Stimulated activated CD4-positive, alpha-beta T cell treated with anti-CD3 and anti-CD28 coated beads, Interleukin-1b, Interleukin-23, amount 100 ng/mL, for 4 hours (primary cell): ENCODE data around the gene RNF166.
"Not testable (repeated sequence)": the region's sequence is repeated elsewhere in the genome, so short reads cannot be mapped to it uniquely, and the experiment has no call there.

Experiments
- DNase-seq, 2 donors: peaks; one replicate each; pipeline ENCODE4 v3.0.0-alpha.2; 2020; ENCODE audit warnings: low read depth in 2 of 2

Gene RNF166

DNA sequence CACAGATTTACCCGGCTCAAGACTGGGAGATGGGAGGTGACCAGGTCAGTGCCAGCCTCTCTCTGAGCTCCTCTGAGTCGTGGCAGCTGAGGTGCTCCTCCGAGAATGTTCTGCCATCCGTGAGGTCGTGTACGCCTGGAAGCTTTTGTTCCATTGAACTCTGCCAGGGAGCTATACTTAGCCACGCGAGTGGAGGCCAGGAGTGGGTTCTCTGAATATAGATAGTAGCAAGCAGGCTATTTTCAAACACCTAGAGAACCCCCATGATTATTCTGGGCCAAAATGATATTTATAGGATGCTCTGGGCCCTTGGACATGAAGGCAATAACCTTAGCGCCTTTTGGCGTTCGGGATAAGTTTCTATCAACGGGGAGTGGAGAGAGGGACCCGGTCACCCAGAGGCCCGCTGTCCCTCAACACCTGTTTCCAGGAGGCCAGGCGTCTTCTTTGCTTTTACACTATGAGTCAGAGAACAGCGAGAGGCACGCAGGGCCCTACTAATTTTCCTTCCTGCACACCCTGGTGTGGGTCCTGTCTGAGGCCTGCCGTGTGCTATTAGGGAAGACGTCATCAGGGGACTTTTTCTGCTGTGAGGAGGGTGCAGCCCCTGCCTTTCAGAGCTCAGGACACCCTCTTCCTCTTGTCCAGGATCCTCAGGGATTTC is 32.4 kb downstream of the RNF166 start:
- no peak for DNase-seq

DNA sequence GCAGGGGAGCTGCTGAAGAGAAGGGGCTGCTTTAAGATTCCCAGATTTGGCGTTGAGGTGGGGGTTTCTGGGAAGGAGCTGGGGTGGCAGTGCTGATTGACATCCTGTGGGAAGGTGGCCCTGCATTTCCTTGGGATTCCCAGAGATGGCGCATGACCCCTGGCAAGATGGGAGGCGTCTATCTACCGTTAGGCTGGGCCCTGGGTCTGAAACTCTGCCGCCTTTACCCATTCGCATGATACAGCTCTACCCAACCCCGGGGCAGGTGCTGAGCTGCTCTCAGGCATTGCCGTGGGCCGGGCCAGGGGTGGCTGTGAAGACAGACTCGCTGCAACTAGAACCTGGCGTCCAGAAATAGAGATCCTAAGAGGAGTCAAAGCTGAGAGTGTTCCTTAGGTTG is 33.4 kb downstream of the RNF166 start:
- no peak for DNase-seq

DNA sequence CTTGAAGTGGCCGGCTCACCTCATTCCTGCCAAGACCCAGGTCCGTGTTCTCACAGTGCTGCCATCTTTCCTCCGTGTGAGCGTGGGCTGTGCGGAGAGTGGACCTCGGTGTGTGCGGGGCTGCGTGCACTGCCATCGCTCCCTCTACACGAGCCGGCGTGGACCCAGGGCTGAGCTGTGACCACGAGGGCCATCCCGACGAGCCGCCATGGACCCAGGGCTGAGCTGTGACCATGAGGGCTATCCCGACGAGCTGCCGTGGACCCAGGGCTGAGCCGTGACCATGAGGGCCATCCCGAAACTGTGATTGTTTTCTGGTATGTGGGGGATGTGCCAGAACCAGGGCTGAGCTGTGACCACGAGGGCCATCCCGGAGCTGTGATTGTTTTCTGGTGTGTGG is 34.4 kb downstream of the RNF166 start:
- DNase-seq: no peak

DNA sequence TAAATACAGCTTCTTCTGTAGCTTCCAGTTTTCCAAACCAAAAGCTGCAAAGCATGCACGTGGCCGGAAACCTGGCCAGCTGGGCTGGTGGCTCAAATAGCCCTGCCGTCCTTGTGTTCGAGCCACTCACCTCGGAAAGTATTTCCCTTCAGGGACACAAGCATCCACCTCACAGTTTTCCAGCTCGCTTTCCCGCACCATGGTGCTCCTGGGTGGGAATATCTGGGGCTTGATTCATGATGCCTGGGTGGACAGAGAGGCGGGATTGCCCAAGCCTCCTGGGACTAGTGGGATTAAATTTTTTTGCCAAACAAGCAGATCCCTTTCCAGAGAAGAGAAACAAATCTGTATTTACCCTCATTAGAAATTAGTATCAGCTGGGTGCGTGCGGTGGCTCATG is 36.2 kb downstream of the RNF166 start:
- DNase-seq: no peak

DNA sequence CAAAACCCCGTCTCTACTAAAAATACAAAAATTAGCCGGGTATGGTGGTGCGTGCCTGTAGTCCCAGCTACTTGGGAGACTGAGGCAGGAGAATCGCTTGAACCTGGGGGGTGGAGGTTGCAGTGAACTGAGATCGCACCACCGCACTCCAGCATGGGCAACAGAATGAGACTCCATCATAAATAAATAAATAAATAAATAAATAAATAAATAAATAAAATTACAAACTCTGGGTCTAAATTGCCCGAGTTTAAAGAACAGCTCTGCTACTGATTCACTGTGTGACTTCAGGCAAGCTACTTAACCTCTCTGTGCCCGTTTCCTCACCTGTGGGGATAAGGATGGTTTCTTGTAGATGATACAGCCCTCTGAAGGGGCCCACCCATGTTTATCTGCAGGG is 36.7 kb downstream of the RNF166 start:
- not testable (repeated sequence) for DNase-seq

DNA sequence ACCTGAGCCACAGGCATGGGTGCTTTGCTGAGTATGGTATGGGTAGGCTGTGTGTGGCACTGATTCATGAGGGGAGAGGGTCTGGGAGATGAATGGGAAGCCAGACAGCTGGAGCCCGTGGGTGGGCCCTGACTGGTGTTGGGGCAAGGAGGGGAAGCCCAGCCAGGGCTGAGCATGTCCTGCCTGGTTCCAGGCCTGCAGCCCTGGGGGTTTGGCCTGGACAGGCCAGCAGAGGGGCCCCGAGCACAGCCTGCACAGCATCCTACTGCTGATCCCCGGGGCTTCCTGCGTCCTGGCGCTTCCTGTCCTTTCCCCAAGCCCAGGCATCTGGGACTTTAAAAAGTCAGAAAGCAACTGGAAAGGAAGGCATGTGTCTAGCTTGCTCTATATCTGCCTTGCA is 38.7 kb downstream of the RNF166 start:
- DNase-seq: no peak

DNA sequence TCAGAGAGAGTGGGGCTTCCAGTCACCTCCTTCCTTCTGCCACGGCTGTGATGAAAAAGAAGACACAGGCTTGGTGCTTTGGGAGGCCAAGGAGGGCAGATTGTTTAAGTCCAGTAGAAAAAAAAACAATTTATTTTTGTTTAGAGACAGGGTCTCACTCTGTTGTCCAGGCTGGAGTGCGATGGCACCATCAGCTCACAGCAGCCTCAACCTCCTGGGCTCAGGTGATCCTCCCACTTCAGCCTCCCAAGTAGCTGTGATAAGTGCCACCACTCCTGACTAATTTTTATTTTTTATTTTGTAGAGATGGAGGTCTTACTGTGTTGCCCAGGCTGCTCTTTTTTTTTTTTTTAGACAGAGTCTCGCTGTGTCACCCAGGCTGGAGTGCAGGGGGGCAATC is 40.6 kb downstream of the RNF166 start:
- DNase-seq: no peak

DNA sequence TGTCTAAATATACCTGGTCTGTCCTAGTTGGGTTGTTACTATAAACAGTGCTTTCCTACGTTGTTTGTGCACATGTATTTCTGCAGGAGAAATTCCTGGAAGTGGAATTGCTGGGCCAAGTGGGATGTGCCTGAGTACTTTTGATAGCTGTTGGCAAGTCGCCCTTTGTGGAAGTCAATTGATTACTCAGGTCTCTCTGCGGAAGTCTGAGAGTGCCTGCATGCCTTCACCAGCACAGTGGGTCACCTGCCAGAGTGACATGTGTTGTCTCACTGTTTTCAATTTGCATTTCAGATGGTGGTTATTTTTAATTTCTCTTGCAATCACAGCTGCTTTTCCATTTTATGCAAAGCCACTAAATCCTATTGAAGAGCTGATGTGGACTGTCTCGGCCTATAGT is 41.1 kb downstream of the RNF166 start:
- DNase-seq: no peak

DNA sequence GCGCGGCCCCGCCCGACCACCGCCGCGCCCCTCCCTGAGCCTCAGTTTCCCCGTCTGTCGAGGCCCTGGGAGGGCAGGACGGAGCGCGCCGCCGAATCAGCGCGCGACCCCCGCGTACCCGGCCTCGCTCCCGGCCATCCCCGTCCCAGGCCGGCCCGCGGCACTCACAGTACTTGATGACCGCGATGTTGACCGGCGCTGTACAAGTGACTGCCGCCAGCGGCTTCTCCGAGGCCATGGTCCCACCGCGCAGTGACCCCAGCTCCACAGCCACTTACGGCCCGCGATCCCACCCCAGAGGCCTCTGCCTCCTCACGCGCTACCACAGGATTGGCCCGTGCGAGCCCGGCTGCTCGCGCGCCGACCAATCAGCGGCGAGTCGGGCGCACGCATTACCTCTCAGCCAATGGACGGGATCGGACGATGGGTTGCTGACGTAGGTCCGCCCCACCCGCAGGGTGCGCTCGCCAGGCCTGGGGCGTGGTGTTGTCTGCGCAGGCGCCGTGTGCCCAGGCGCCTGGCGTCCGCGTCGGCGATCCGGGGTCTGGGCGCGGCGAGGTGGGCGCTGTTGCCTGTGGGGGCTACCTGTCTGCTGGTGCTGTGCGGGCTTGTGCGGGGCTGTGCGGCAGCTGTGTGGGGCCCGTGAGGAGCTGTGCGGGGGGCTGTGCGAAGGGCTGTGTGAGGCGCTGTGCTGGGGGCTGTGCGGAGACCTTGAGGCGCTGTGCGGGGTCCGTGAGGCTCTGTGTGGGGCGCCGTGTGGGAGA is 43.2 kb downstream of the RNF166 start, which contains the start of gene MVD:
MVD (minus strand) TSS at position 249 of the 764 bp plus-strand sequence; CDS start at position 238, 11 bp downstream.
- DNase-seq: peak; percentile 88 to 90

DNA sequence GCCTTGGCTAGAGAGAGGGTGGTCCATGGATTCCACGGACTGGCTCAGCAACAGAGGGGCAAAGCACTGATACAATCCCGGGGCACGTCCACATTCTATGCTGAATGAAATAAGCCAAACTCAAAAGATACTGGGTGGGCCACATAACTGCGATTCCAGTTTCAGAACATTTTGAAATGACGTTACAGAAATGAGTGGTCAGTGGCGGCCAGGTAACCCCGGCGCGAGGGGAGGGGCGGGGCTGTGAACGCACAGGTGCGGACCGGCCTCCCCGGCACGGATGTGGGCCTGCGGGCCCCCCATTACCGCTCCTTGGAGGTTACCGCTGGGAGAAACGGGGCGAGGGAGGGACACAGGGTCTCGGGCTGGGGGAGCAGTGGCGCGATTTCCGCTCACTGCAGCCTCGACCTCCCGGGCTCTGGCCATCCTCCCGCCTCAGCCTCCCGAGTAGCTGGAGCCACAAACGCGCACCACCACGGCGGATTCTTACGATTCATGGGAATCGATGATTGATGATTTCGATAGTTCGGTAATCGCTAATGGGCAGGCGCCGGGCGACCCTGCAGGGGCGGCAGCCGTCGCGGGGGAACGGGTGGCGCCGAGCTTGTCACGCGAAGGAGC is 43.9 kb downstream of the RNF166 start:
- DNase-seq: no peak

DNA sequence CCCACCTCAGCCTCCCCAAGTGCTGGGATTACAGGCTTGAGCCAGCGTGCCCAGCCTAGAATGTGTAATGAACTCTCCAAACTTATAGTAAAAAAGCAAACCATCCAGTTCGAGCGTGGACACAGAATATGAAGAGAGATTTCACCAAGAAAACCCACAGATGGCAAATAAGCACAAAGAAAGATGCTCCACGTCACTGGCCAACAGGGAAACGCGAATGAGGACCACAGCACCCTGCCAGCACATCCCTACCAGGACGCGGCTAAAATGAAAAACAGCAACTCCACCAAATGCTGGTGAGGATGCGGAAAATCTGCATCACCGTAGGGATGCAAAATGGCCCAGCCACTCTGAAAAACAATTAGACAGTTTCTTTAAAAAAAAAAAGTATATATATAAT is 44.7 kb downstream of the RNF166 start:
- DNase-seq: no peak

DNA sequence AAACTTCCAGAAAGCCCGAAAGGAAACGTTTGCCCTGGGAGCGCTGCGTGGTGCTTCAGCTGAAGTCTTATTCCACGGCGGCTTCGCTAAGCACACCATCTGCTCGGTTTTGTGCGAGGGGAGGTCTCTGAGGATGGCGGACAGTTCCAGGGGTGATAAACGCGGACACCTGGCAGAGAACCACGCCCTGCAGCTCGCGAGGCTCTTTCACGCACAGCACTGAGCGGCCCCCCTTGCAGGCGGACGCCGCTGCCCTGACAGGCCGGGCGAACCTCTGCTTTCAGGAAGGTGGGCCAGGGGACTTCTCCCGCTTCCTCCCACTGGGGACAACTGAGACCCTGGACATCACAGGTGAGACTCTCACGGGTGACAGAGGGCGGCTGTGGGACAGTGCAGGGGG is 47.0 kb downstream of the RNF166 start:
- no peak for DNase-seq

DNA sequence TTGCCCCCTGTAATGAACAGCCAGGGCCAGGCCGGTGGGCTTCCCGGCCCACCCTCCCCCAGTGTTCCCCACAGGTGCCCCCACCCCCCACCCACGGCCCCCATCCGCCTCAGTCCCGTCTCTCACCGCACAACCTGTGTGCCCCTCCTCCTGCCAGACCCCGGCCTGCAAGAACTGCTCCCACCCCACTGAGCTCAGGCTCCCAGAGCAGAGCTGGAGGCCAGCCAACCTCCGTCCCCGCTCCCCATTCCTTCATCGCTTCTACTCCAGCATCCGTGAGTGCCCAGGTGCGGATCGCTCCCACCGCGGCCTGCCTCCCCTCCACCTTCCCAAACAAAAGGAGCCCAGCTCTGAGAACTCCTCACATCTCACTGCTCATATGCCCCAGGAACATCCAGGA is 47.5 kb downstream of the RNF166 start:
- no peak for DNase-seq

DNA sequence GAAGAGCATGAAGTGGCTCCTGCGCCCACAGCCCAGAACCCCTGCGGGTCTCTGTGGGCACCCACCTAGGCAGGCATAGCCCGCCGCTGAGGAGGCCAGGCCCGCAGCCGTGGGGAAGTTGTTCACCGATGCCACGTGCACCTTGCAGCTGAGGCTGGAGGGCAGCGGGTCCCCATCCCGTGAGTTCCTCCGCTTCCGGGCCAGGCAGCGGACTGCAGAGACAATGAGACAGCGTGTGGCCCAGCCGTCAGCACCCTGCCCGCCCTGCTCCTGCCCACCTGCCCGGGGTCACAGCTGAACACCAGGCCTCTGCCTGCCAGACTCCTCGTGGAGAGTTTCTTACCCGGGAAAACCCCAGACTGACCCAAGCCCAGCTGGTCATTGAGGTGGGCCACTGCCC is 48.8 kb downstream of the RNF166 start:
- no peak for DNase-seq

DNA sequence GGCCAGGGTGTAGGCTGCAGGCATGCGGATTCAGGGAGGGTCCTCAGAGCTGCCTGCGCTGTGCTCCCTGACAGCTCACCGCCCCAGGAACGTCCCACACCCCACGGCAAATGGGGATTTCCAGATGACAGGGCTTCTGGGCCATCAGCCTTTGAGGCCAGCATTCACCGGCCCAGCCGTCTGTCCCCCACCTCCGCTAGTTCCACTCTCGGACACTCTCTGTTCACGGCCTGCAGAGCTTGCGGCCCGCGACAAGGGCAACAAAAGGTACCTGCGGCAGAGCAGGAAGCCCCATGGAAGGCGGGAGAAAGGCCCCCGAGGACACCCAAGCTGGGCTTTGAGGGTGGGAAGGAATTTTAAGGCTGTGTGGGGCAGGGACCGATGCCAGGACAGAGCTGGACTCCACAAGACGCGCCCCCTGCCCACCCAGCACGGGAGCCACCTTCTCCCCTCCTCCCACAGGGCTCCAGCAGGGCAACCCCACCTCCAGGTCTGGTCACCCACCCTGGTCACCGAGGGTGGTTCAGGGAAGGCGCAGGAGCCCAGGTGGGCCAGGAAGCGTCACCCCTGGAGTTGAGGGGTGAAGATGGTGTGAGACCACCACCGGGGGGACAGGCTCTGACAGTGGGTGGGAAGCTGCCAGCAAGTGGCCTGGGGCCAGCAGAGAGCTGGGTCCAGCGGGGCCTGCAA is 49.8 kb downstream of the RNF166 start:
- no peak for DNase-seq

DNA sequence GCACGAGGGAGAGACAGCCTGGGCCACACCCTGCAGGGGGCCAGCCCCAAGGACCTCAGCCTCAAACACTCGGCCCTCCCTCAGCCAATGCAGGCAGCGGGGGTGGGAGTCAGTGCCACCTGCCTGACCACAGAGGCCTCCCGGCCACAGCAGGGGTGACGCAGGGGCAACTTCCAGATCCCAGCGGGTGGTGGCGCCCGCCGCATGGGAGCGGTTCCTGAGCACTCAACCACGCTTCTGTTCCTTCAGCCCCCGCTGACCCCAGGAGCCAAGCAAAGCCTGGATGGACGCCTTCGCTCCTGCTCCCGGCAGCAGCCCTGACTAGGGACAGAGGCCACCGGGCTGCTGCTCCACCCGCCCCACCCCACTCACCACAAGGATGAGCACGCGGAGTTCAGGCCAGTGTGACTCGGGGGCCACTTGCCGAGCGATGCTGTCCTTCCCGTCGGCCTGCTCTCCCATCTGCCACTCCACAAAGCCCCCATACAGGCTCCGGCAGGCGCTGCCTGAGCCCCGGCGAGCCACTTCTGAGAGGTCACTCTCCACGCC is 50.4 kb downstream of the RNF166 start:
- DNase-seq: no peak

DNA sequence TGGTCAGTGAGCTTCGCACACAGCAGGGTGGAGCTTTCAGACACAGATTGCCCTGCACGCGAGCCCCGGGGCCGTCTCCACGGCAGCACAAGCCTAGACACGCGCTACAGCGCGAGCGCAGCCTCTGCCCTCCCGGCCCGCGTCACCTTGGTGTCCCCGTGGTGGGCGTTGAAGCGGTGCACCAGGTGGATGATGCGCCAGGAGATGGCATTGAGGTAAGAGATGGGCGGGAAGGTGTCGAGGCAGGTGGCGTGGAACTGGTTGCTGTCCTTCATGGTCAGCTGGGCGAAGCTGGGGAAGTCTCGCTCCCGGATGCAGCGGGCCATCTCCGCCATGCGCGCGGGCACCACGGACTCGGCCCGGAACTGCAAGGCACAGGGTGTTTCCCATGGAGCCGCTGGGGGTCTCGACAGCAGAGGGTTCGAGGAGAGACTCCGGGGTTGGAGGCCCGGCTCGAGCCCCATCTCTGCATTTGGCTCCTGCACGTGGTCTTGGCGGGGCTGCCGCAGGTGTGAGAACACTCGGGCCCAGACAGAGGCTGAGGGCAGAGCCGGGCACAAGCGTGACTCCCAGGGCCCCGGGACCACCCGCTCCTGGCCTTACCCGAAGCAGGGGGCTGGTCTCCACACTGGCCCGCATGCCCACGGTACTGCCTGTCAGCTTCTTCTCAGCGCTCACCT is 51.0 kb downstream of the RNF166 start:
- no peak for DNase-seq

DNA sequence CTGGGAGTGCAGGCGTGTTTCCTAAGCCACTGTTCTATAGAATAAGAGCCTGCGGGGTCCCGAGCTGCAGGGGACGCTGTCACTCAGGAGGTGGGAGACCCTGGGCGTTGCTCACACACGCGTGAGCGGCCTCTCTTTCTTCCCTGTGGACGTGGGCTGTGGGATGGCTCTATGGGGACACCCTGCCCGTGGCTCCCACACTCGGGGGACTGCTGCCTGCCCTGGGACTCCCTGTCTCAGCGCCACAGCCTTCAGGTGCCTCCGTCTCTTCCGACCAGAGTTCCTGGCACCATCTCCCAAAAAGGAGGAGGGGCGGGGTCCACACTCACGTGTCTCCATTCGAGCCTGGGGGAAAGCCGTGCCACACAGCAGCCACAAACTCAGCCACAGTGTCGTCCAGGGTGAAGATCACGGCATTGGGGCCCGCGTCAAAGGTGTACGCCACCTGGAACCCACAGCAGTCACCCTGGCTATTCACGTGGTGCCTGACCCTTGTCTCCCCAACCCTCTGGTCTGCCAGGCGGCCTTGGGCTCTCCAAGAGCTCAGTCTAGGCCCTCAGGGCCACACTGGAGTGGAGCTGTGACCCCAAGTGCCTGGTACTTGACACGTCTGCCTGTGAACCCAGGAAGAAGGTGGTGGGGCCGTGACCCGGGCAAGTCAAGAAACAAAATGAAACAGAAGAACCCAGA is 51.7 kb downstream of the RNF166 start:
- no peak for DNase-seq

DNA sequence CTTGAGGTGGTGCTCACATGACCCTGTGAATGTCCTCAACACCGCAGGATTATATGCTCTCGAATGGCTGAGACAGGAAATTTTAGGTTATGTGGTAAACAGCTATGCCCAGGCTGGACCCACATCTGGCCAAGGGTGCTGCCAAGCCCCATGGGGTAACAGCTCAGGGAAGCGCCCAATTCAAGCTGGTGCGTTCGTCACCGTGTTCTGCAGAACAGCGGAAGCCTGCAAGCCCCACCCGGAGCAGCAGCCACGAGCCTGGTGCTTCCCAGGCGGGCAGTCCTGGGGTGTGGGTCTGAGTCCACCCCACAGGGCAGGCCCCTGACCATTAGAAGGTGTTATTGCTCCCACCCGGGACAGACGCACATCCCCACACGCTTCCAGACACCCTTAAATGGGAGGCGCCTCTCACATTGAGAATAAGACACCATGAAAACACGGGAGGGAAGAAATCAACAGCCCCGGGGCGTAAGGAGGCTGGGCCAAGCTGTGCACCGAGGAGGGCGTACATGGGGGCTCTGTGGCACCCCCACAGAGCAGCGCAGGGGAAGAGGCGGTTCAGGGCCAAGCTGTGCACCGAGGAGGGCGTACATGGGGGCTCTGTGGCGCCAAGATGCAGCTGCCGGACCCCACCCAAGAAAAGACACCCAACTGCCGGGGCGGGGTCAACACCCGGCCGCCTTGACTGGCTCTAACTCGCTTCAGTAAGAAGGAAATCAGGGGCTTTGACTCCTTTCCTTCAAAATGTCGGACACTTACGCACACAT is 52.4 kb downstream of the RNF166 start:
- DNase-seq: no peak

DNA sequence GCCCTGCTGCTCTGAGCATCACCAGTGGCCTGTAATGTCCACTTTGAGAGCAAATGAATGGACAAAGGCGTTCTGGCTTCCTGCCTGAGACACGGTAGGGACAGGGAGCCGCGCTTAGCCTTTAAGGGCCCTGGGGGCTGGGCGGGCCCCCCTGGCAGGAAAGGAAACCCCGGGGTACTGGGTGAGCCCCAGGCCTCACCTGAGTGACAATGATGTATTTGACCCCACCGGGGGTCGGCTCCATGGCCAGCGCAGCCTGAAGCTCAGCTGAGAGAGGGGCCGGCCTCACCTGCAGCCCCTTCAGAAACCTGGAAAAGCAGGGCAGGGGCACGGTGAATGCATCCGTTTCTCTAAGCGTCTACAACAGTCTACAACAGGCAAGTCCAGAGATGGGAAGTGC is 53.1 kb downstream of the RNF166 start:
- DNase-seq: no peak
